ENCODE results near the gene FBXO42. TPM values are rescaled to one million over a fixed set of nuclear protein-coding genes. Genes with fewer than 3 reads are reported as not detected.

FBXO42 gene
- total RNA-seq, 1 experiment from 2014 or later = 21.3 TPM

DNA sequence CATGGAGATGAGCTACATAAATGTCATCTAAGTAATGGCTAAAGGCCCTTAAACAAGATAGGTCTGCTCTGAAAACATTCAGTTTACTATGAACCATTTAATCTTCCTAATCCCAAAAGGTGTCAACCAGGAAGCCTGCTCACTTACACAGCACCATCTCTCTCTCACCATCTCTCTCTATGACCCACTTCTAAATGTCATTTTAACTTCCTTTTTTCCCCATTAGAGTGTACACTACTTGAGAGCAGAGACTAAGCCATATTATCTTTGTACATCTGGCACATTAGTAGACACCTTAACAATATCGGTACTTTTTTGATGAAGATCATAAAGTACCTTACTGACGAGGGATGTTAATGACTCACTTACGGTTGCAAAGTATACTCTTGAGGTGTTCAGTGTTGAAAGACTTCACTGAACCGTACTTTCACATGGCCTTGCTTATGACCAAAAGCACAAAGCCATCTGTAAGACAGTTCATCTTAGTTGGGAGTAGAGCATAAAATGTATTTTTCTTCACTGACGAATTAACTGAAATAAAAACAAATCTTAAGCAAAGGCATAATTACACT, 25.4 kb downstream of the FBXO42 start:
- no peak for DNase-seq (ENCODE audit: low read depth)

DNA sequence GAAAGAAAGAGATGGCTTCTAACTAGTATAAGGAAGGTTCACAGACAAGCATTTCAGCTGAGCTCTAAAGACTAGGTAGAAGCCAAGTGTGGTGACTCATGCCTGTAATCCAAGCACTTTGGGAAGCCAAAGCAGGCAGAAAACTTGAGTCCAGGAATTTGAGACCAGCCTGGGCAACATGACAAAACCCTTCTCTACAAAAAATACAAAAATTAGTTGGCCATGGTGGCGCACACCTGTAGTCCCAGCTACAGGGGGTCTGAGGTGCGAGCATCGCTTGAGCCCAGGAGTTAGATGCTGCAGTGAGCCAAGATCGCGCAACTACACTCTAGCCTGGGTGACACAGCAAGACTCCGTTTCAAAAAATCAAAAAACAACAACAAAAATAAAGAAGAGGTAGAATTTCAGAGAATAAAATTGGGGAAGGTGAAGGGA, 27.8 kb downstream of the FBXO42 start:
- peak; percentile 76 for DNase-seq (ENCODE audit: low read depth)

DNA sequence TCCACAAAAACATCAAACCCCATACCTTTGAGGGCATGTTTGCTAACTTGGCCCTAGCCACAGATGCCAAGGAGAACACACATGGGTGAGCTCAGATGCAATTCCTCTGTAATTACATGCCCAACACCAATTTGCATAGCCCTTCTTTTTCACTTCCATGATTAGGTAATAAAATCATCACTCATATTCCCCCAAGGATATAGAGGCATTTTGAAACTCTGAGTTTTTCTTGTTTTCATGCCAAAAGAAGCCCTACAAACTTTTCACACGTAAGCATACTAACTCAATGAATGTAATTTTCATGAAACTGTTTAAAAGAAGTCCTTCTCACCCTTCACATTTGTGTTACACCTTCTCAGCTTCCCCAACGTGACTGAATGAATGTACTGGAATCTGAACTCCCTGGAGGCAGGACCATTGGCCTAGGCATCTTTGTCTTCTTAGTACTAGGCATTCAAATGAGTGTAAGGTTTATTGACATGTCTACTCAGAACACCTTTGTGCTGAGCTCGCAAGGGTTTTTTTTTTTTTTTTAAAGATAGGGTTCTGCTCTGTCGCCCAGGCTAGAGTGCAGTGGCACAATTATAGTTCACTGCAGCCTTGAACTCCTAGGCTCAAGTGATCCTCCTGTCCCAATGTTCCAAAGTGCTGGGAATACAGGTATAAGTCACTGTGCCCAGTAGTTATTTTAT, 31.0 kb downstream of the FBXO42 start:
- DNase-seq (ENCODE audit: low read depth) = no peak

GRCh38 chr1:16318555-16318954, 33.7 kb downstream of the FBXO42 start:
- DNase-seq (ENCODE audit: low read depth) = no peak

- no peak for DNase-seq (ENCODE audit: low read depth)
Measured at GRCh38 chr1:16315437-16315836, 36.8 kb downstream of the FBXO42 start.

- no peak for DNase-seq (ENCODE audit: low read depth)
Measured at GRCh38 chr1:16307222-16307621, 45.1 kb downstream of the FBXO42 start.

- DNase-seq (ENCODE audit: low read depth) = no peak
Measured at GRCh38 chr1:16302709-16303627, 49.3 kb downstream of the FBXO42 start.

DNA sequence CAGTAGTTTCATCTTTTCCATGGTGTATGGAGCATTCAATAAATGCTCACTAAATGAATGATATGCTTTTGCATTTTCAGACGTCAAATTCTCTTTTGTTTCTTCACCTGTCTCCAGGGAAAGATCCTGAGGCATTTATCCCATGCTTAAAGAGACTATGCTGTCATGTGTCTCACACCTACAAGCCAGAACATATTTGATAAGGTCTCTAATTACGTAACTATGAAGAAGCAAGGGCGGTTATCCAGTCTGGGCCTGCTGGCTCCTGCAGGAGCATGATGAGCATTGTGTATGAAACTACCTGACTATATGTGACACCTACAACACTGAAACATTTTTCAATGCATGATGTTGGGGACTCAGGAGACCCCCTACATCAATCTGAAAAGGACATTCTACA, 51.8 kb downstream of the FBXO42 start:
- no peak for DNase-seq (ENCODE audit: low read depth)

DNA sequence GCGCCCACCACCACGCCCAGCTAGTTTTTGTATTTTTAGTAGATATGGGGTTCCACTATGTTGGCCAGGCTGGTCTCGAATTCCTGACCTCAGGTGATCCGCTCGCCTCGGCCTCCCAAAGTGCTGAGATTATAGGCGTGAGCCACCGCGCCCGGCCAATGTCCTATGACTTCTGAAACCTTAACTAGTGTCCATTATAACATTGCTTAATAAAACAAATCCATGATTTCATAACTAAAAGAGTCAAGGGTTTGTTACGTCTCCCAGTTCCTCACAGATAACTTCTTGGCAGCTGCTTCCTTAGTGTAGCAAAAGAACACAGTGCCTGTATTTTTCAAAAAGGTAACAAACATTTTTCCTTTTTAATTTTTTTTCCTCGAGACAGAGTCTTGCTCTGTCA, 53.6 kb downstream of the FBXO42 start:
- DNase-seq (ENCODE audit: low read depth) = no peak

DNA sequence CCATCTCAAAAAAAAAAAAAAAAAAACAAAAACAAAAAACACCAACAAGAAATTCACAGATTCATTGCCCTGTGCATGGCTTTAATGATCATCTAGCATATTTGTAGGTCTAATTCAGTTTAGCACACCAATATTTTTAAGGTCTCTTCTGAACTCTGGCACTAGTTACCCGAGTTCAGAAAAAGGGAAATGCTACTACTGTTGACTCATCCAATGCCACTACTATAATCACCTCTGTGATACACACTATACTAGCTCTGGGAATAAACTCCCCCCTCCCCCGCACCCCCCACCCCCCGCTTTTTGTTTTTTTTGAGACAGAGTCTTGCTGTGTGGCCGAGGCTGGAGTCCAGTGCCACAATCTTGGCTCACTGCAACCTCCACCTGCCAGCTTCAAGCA, 55.6 kb downstream of the FBXO42 start:
- no peak for DNase-seq (ENCODE audit: low read depth)

GRCh38 chr1:16294219-16295212, 57.8 kb downstream of the FBXO42 start:
- DNase-seq (ENCODE audit: low read depth) = no peak

GRCh38 chr1:16293538-16293937, 58.7 kb downstream of the FBXO42 start:
- DNase-seq (ENCODE audit: low read depth) = no peak

GRCh38 chr1:16292739-16293138, 59.5 kb downstream of the FBXO42 start:
- no peak for DNase-seq (ENCODE audit: low read depth)

DNA sequence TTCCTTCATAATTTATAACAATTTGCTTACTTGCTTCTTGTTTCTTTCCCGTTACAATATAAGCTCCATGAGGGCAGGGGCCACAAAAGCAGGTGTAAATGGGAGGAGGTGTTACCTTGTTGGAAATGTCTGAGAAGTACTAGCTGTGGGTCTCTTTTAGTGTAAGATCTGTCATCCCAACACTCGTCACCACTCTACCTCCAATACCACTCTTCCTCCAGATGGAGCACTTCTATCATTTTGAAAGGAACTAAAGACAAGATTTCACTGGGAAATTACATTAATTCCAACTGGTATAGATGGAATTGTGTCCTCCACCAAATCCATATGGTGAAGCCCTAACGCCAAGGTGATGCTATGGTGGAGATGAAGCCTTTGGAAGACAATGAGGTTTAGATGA, 62.3 kb downstream of the FBXO42 start:
- DNase-seq (ENCODE audit: low read depth) = no peak

GRCh38 chr1:16286122-16286521, 66.2 kb downstream of the FBXO42 start:
- no peak for DNase-seq (ENCODE audit: low read depth)

GRCh38 chr1:16281765-16282164, 70.5 kb downstream of the FBXO42 start:
- DNase-seq (ENCODE audit: low read depth) = no peak

GRCh38 chr1:16279186-16279585, 73.1 kb downstream of the FBXO42 start:
- no peak for DNase-seq (ENCODE audit: low read depth)

GRCh38 chr1:16276302-16277030, 75.8 kb downstream of the FBXO42 start:
- DNase-seq (ENCODE audit: low read depth) = no peak

DNA sequence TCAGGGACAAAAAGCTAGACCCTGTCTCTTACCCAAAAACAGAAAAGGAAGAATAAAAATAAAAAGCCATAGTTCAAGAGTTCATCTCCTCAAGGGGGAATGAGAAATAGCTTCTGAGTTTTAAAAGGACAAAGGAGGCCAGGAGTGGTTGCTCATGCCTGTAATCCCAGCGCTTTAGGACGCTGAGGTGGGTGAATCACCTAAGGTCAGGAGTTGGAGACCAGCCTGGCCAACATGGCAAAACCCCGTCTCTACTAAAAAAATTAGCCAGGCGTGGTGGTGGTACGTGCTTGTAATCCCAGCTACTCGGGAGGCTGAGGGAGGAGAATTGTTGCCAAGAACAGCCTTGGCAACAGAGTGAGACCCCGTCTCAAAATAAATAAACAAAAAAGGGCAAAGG, 76.7 kb downstream of the FBXO42 start:
- DNase-seq (ENCODE audit: low read depth) = no peak

DNA sequence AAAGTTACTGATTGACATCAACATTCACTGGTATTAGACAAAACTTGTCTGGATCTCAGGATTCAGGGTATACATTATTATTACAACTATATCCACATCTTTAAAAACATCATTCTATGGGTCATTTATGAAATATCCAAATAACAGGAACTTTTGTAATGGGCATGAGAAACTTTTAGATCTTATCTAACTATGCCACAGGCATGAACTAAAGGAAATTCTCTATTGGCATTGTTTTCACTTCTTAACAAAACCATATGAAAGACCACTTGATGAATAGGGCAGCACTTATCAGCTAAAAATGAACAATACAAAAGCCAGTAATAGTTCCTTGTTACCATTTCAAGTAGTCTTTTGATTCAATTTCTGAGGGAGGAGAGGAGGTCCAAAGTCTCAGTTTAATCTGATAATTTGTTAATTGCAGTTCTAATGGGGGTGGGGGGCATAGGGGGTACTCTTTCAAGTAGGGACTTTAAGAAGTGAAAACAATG, 84.5 kb downstream of the FBXO42 start:
- no peak for DNase-seq (ENCODE audit: low read depth)
